IPS-18a (cell line): ENCODE results near the gene SERTAD3.

Source experiments
- H3K27ac ChIP-seq: one replicate; pipeline ENCODE4 v1.5.1; 2013; ENCODE audit warnings: low read length
- H3K27me3 ChIP-seq: one replicate; pipeline ENCODE4 v1.6.1; 2013; ENCODE audit warnings: mild to moderate bottlenecking, low read length; ENCODE audit not compliant: control insufficient read depth, insufficient read depth
- H3K36me3 ChIP-seq: one replicate; pipeline ENCODE4 v1.6.1; 2013; ENCODE audit warnings: low read depth, low read length; ENCODE audit not compliant: control insufficient read depth
- H3K4me1 ChIP-seq: one replicate; pipeline ENCODE4 v1.6.1; 2013; ENCODE audit warnings: low read depth, low read length; ENCODE audit not compliant: control insufficient read depth
- H3K4me3 ChIP-seq: one replicate; pipeline ENCODE4 v1.5.1; 2013; ENCODE audit warnings: low read length
- H3K9ac ChIP-seq: one replicate; pipeline ENCODE4 v1.6.1; 2013; ENCODE audit warnings: mild to moderate bottlenecking, low read length, moderate library complexity
- H3K9me3 ChIP-seq: one replicate; pipeline ENCODE4 v1.6.1; 2013; ENCODE audit warnings: low read depth, low read length; ENCODE audit not compliant: control insufficient read depth

The SERTAD3 gene

DNA sequence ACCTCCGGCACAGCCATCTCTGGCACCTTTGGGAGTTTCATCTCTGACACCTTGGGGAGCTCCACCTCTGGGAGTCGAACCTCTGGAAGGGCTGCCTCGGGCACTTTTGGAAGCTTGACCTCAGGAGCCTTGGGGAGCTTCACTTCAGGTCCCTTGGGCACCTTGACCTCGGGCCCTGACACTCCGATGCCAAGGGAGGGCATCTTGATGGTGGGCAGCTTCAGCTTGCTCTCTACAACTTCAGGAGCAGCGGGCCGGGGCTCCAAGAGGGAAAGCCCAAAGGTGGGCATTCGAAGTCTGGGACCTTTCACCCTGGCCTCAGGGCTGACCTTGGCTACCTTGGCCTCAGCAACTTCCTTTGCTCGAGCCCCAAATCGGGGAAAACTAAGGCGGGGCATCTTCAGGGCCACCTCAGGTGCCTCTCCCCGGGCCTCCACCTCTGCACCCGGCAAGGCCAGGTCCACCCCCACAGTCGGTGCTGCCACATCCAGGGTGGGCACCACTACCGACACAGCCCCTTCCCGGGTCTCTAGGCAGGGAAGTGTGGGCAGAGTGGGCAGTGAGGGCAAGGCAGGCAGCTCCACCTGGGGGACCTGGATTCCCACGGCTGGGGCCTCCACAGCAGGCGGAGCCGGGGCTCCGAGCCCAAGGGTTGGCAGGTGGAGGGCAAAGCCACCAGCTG lies 47.1 kb downstream of the SERTAD3 start:
- Histone ChIP-seq H3K27ac (no peak overlapping the region), H3K4me3 (no peak overlapping the region), H3K4me1 (no peaks in the 10 kb centered on the region), H3K36me3 (no peaks in the 10 kb centered on the region), H3K27me3 (peaks cover 16% of the 10 kb centered on the region), H3K9ac (no peak overlapping the region), H3K9me3 (no peaks in the 10 kb centered on the region)

DNA sequence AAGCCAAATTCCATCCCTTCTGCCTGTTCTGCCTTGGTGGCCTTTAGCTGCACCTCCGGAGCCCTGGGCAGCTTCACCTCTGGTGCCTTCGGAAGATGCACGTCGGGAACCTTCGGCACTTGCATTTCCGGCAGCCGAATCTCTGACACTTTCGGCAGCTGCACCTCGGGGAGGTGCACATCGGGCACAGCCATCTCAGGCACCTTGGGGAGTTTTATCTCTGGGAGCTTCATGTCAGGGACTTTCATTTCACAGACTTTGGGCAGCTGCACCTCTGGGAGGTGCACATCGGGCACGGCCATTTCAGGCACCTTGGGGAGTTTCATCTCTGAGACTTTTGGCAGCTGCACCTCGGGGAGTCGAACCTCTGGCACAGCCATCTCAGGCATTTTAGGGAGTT lies 48.2 kb downstream of the SERTAD3 start:
- H3K27ac ChIP-seq: no peak overlapping the region
- peaks cover 16% of the 10 kb centered on the region for H3K27me3 ChIP-seq
- H3K9ac ChIP-seq: no peak overlapping the region
- H3K9me3 ChIP-seq: no peaks in the 10 kb centered on the region
- H3K36me3 ChIP-seq: no peaks in the 10 kb centered on the region
- H3K4me3 ChIP-seq: no peak overlapping the region
- no peaks in the 10 kb centered on the region for H3K4me1 ChIP-seq

DNA sequence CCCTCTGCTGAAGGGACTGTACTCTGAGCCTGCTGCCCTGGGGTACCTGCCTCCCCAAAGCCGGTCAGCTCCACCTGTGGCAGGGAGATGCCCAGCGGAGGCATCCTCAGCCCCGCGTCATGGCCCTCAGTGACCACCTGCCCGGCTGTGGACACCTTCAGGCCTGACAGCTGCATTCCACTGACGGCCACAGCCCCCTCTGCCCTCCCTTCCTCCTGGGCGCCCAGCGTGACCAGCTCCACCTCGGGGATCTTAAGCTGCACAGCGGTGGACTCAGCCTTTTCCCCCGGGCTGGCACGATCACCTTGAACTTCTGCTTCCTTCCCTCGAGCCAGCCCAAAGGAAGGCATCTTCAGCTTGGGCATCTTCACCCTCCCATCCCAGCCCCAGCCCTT lies 49.3 kb downstream of the SERTAD3 start:
- H3K4me3 ChIP-seq: no peak overlapping the region
- H3K27ac ChIP-seq: no peak overlapping the region
- H3K36me3 ChIP-seq: no peaks in the 10 kb centered on the region
- no peak overlapping the region for H3K9ac ChIP-seq
- no peaks in the 10 kb centered on the region for H3K4me1 ChIP-seq
- peaks cover 16% of the 10 kb centered on the region for H3K27me3 ChIP-seq
- H3K9me3 ChIP-seq: no peaks in the 10 kb centered on the region

DNA sequence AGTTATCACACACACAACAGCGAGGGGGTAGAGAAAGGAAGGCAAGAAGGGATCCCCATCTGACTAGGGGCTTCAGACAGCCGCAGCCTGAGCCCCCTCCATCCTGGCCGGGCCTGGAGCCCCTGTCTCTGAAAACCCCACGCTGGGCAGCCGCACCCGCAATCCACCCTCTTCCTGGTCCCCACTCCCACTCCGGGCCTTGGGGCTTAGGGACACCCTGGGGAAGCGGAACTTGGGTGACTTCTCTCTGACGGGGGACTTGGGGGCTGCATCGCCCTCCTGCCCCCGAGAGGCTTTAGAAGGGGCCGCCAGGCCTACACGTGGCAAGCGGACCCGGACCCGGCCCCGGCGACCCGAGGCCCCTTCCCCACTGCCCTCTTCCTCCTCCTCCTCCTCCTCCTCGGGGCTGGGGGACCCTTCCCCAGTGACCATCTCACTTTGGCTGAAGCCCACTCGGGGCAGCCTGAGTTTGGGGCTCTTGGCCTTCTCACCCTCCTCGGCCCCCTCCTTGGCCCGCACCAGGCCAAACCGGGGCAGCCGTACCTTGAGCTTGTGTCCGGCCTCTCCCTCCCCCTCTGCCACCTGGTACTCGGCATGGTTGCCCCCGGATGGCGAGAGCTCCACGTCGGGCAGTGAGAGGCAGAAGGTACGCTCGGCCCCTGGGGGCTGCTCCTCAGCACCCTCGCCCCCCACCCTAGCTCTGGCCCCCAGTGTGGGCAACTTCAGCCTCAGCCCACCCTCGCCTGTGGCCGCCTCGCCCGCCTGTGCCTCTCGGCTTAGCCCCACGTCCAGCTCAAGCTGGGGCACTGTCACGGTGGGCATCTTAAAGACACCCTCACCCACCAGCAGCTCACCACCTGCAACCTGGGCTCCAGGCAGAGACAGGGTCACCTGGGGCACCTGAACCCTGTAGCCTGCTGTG lies 50.0 kb downstream of the SERTAD3 start:
- H3K27ac ChIP-seq: no peak overlapping the region
- no peaks in the 10 kb centered on the region for H3K36me3 ChIP-seq
- peaks cover 11% of the 10 kb centered on the region for H3K27me3 ChIP-seq
- no peaks in the 10 kb centered on the region for H3K9me3 ChIP-seq
- no peaks in the 10 kb centered on the region for H3K4me1 ChIP-seq
- no peak overlapping the region for H3K4me3 ChIP-seq
- H3K9ac ChIP-seq: no peak overlapping the region

DNA sequence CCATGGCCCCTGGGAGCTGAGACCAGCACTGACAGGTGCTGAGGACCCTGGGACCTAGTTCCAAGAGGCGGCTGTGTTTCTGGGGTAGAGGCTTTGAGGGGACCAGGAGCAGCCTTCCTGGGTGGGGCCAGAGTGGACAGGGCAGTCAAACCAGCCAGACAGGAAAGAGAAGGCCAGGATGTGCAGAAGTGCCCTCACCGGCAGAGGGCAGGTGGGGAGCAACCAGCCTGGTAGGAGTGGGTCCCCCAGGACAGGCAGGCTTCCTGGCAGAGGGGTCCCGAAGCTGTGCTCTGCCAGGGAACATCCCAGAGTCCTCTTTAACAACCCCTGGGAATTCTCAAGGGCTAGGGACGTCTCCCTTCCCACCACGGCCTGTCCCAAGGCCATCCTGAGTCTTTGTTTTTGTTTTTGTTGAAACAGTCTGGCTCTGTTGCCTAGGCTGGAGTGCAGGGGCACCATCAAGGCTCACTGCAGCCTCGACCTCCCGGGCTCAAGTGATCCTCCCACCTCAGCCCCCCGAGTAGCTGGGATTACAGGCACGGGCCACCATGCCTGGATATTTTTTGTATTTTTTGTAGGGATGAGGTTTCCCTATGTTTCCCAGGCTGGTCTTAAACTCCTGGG lies 51.1 kb downstream of the SERTAD3 start:
- Histone ChIP-seq H3K9ac (no peak overlapping the region), H3K9me3 (no peaks in the 10 kb centered on the region), H3K4me1 (no peaks in the 10 kb centered on the region), H3K36me3 (no peaks in the 10 kb centered on the region), H3K27ac (no peak overlapping the region), H3K27me3 (peaks cover 3% of the 10 kb centered on the region), H3K4me3 (no peak overlapping the region)

- Histone ChIP-seq H3K4me3 (no peak overlapping the region), H3K4me1 (no peaks in the 10 kb centered on the region), H3K27me3 (no peaks in the 10 kb centered on the region), H3K27ac (no peak overlapping the region), H3K36me3 (no peaks in the 10 kb centered on the region), H3K9ac (no peak overlapping the region), H3K9me3 (no peaks in the 10 kb centered on the region)
Observed at GRCh38 chr19:40392123-40392522, 52.0 kb downstream of the SERTAD3 start.
